Colonic mucosa (tissue), 4 donors: ENCODE results near the gene FTCD. TPM values are rescaled to one million over a fixed set of nuclear protein-coding genes. Genes with fewer than 3 reads are reported as not detected.
"Not testable (repeated sequence)": the region's sequence is repeated elsewhere in the genome, so short reads cannot be mapped to it uniquely, and the experiment has no call there.

ENCODE experiments used
- DNase-seq: peaks from one replicate; pipeline ENCODE4 v3.0.0-alpha.2; 2020
- H3K27ac ChIP-seq: fragments of 200-600 bp; one replicate; pipeline ENCODE4 v1.8.0; 2021
- H3K27me3 ChIP-seq: fragments of 200-600 bp; one replicate; pipeline ENCODE4 v1.8.0; 2021
- H3K36me3 ChIP-seq: fragments of 200-600 bp; one replicate; pipeline ENCODE4 v1.8.0; 2021
- H3K4me1 ChIP-seq: fragments of 200-600 bp; one replicate; pipeline ENCODE4 v1.8.0; 2021; ENCODE audit warnings: mild to moderate bottlenecking
- H3K4me3 ChIP-seq: fragments of 200-600 bp; one replicate; pipeline ENCODE4 v1.8.0; 2021
- H3K9ac ChIP-seq, 2 donors: one replicate each; pipeline ENCODE4 v1.7.0; 2013; ENCODE audit warnings: control low read depth in 2 of 2, low read depth in 2 of 2, low read length in 2 of 2
- H3K9me3 ChIP-seq: fragments of 200-600 bp; one replicate; pipeline ENCODE4 v1.8.0; 2021
- CTCF ChIP-seq: fragments of 200-600 bp; IDR thresholded peaks from one replicate; pipeline ENCODE4 v1.8.0; 2022; ENCODE audit warnings: antibody characterized with exemption, mild to moderate bottlenecking
- intact Hi-C: fragments of 100-400 bp; cut with DNase I; formaldehyde crosslinking; loops from one replicate; pipeline ENCODE4 v1.14.1; 2022
- total RNA-seq, 2 donors: library from RNA; stranded (reverse); fragmentation: NEBNext Ultra II Directional in 1 of 2; extraction: Animal tissue kit (Norgen Biotek cat#: 25700) in 1 of 2; gene quantifications; one replicate each; pipeline ENCODE4 v1.2.1, GENCODE V29; 2021
- donor health status: healthy.
- donor health status: DM: no; HTN: no; CAD: no.
- donor health status: DM: no; HTN: no; CAD: no.

The FTCD gene
- total RNA-seq, 2 donors from 2014 or later, result 0.45 to 4.2 TPM

GRCh38 chr21:46142582-46143473, 12.6 kb downstream of the FTCD start:
- intact Hi-C loops, result no loop called here
- Histone ChIP-seq H3K4me3 (no peak overlapping the region), H3K9ac (no peak overlapping the region), H3K4me1 (no peaks in the 10 kb centered on the region), H3K36me3 (no peaks in the 10 kb centered on the region), H3K27ac (no peak overlapping the region), H3K9me3 (no peaks in the 10 kb centered on the region), H3K27me3 (no peaks in the 10 kb centered on the region)
- no peak for DNase-seq
- TF ChIP-seq CTCF, result no peak

- DNase-seq, result no peak
- Histone ChIP-seq H3K27me3 (no peaks in the 10 kb centered on the region), H3K4me1 (no peaks in the 10 kb centered on the region), H3K27ac (no peak overlapping the region), H3K9me3 (no peaks in the 10 kb centered on the region), H3K4me3 (no peak overlapping the region), H3K36me3 (no peaks in the 10 kb centered on the region), H3K9ac (no peak overlapping the region)
- intact Hi-C loops, result no loop called here
- TF ChIP-seq CTCF, result no peak
Observed at GRCh38 chr21:46141767-46142581, 13.4 kb downstream of the FTCD start.

DNA sequence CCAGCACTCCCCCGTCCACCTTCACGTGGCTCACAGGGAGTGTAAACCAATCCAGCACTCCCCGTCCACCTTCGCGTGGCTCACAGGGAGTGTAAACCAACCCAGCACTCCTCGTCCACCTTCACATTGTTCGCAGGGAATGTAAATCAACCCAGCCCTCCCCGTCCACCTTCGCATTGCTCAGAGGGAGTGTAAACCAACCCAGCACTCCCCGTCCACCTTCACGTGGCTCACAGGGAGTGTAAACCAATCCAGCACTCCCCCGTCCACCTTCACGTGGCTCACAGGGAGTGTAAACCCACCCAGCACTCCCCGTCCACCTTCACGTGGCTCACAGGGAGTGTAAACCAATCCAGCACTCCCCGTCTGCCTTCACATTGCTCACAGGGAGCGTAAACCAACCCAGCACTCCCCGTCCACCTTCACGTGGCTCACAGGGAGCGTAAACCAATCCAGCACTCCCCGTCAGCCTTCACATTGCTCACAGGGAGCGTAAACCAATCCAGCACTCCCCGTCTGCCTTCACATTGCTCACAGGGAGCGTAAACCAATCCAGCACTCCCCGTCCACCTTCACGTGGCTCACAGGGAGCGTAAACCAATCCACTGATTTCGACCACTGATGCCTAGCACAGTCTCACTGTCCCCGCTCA, 14.9 kb downstream of the FTCD start:
- H3K4me1 ChIP-seq, H3K27me3 ChIP-seq, intact Hi-C loops, H3K36me3 ChIP-seq, H3K9me3 ChIP-seq, H3K27ac ChIP-seq, H3K9ac ChIP-seq, DNase-seq, H3K4me3 ChIP-seq: not testable (repeated sequence)

- no peak for DNase-seq
- no peaks in the 10 kb centered on the region for H3K36me3 ChIP-seq
- no peaks in the 10 kb centered on the region for H3K9me3 ChIP-seq
- intact Hi-C loops, result no loop called here
- H3K4me3 ChIP-seq, result no peak overlapping the region
- H3K27me3 ChIP-seq, result no peaks in the 10 kb centered on the region
- no peak overlapping the region for H3K9ac ChIP-seq
- TF ChIP-seq CTCF, result no peak
- no peaks in the 10 kb centered on the region for H3K4me1 ChIP-seq
- no peak overlapping the region for H3K27ac ChIP-seq
Observed at GRCh38 chr21:46139686-46140085, 15.7 kb downstream of the FTCD start.

GRCh38 chr21:46138383-46138970, 16.9 kb downstream of the FTCD start:
- no peak overlapping the region for H3K9ac ChIP-seq
- no peaks in the 10 kb centered on the region for H3K9me3 ChIP-seq
- intact Hi-C loops, result no loop called here
- no peaks in the 10 kb centered on the region for H3K36me3 ChIP-seq
- no peak overlapping the region for H3K4me3 ChIP-seq
- DNase-seq, result no peak
- TF ChIP-seq CTCF, result no peak
- no peaks in the 10 kb centered on the region for H3K27me3 ChIP-seq
- no peaks in the 10 kb centered on the region for H3K4me1 ChIP-seq
- no peak overlapping the region for H3K27ac ChIP-seq
